Fibroblast of the aortic adventitia (primary cell): ENCODE results near the gene DAG1. TPM values are rescaled to one million over a fixed set of nuclear protein-coding genes. Genes with fewer than 3 reads are reported as not detected.

Experiments used
- DNase-seq: peaks from one replicate; pipeline ENCODE4 v3.0.0-alpha.2; 2010; ENCODE audit warnings: low read depth
- H3K4me3 ChIP-seq: 2 replicates; pipeline ENCODE4 v1.5.1; 2011; ENCODE audit warnings: low read depth, mild to moderate bottlenecking, control low read depth, low read length, moderate library complexity
- total RNA-seq: library from RNA; depleted of rRNA; stranded (reverse); fragments of >200 nt; gene quantifications from 2 replicates; pipeline ENCODE4 v1.2.3, GENCODE V29; 2012; ENCODE audit warnings: low replicate concordance
- TF ChIP-seq, protein P1 (sequence below): IDR thresholded peaks from 2 replicates; pipeline ENCODE4 v1.5.1; 2011; ENCODE audit warnings: mild to moderate bottlenecking, low read length, control low read depth, inconsistent platforms; ENCODE audit not compliant: insufficient read depth

DAG1 gene
- total RNA-seq, 1 donor: 63.4 TPM

DNA sequence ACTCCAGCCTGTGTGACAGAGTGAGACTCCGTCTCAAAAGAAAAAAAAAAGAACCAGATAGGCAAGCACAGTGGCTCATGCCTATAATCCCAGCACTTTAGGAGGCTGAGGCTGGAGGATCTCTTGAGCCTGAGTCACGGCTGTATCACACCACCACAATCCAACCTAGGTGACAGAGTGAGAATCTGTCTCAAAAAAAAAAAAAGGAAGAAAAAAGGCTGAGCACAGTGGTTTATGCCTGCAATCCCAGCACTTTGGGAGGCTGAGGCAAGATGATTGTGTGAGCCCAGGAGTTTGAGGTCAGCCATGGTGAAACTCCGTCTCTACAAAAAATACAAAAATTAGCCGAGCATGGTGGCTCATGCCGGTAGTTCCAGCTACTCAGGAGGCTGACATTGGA, 35.3 kb upstream of the DAG1 start:
- TF ChIP-seq, protein P1, sequence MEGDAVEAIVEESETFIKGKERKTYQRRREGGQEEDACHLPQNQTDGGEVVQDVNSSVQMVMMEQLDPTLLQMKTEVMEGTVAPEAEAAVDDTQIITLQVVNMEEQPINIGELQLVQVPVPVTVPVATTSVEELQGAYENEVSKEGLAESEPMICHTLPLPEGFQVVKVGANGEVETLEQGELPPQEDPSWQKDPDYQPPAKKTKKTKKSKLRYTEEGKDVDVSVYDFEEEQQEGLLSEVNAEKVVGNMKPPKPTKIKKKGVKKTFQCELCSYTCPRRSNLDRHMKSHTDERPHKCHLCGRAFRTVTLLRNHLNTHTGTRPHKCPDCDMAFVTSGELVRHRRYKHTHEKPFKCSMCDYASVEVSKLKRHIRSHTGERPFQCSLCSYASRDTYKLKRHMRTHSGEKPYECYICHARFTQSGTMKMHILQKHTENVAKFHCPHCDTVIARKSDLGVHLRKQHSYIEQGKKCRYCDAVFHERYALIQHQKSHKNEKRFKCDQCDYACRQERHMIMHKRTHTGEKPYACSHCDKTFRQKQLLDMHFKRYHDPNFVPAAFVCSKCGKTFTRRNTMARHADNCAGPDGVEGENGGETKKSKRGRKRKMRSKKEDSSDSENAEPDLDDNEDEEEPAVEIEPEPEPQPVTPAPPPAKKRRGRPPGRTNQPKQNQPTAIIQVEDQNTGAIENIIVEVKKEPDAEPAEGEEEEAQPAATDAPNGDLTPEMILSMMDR: no peak
- no peak overlapping the region for H3K4me3 ChIP-seq
- DNase-seq: no peak

DNA sequence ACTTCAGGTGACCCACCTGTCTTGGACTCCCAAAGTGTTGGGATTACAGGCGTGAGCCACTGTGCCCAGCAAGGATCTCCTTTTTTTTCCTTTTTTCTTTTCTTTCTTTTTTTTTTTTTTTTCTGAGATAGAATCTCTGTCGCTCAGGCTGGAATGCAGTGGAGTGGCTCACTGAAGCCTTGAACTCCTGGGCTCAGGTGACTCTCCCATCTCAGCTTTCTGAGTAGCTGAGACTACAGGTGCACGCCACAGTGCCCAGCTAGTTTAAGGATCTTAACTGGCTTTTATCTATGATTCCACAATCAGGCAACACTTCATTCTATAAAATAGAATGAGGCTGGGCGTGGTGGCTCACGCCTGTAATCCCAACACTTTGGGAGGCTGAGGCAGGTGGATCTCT, 24.7 kb upstream of the DAG1 start:
- TF ChIP-seq, protein P1: no peak
- H3K4me3 ChIP-seq: no peak overlapping the region
- DNase-seq: no peak

DNA sequence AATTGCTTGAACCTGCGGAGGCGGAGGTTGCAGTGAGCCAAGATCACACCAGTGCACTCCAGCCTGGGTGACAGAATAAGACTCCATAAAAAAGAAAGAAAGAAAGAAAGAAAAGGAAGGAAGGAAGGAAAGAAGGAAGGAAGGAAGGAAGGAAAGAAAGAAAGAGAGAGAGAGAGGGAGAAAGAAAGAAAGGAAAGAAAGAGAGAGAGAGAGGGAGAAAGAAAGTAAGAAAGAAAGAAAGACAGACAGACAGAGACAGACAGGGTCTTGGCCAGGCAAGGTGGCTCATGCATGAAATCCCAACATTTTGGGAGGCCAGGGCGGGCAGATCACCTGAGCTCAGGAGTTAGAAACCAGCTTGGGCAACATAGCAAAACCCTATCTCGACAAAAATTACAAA, 16.4 kb upstream of the DAG1 start:
- no peak for DNase-seq
- TF ChIP-seq, protein P1: no peak
- no peak overlapping the region for H3K4me3 ChIP-seq

DNA sequence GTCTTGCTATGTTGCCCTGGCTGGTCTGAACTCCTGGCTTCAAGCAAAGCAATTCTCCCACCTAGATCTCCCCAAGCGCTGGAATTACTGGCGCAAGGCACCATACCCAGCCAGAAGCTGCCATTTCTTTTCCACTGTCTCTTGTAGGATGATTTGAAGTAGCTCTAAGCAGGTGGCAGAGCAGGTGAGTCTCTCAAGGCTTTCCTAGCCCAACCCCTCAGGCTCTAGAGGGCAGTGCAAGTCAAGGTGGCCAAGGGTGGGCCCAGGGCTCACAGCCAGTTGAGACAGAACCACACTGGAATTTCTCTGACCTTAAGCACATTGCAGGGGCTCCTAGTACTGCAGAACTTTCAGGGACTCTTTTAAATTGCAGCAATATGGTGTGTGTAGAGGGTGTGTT, 15.6 kb upstream of the DAG1 start:
- DNase-seq: no peak
- TF ChIP-seq, protein P1: peak; percentile 16
- no peak overlapping the region for H3K4me3 ChIP-seq

DNA sequence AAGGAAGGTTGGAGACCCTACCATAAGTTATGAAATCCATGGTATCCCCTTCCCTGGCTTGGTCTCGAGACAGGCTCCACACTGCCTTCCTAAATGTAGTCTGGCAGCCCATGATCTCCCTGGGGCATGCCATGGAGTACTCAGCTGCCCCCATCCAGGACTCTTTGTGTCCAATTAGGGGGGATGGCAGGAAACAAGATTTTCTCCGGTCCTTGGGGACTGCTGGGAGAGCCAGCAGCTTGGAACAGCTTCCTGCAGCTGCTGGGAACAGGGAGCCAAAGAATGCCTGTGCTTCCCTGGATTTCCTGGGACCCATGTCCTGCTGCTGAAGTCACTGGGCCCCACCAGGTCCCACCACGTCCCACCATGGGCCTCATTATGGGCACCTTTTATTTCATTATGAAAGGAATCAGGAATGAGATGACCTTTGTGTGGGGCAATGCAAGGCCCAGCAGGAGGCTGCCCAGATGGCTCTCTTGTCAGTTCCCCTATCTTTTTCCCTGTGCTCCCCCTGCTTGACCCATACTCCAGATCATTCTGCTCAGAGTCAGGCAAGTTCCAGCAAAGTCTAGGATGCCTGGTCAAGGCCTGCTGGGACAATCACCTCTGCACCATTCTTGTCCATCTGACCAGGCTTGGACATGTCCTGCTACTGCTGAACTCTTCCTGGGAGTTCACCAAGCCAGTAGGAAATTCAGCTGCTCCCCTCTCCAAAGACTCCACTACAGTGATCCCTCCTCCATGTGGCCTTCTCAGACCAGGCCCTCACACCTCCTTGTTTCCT, 15.0 kb upstream of the DAG1 start:
- H3K4me3 ChIP-seq: no peak overlapping the region
- DNase-seq: no peak
- TF ChIP-seq, protein P1: no peak

DNA sequence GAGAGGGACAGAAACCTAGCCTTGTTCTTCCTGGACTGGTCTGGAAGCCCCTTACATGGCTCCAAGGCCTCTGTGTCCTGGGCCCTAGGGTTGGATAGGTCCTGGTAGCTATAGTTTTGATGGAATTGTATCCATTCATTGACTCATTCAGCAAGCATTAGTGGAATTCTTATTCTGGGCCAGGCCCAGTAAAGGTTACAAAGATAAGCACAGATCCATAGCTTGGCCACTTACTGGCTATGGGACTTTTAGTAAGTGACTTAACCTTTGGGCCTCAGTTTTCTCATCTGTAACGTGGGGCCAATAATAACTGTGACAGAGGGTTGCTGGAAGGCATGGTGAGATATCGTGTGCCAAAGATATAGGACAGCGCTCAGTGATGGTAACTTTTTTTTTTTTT, 13.6 kb upstream of the DAG1 start:
- TF ChIP-seq, protein P1: no peak
- H3K4me3 ChIP-seq: no peak overlapping the region
- DNase-seq: peak; percentile 56
